ENCODE measurements around the gene DDX54. TPM values are rescaled to one million over a fixed set of nuclear protein-coding genes. Genes with fewer than 3 reads are reported as not detected.

The DDX54 gene
- total RNA-seq, 1 experiment from 2014 or later: 80.1 TPM

DNA sequence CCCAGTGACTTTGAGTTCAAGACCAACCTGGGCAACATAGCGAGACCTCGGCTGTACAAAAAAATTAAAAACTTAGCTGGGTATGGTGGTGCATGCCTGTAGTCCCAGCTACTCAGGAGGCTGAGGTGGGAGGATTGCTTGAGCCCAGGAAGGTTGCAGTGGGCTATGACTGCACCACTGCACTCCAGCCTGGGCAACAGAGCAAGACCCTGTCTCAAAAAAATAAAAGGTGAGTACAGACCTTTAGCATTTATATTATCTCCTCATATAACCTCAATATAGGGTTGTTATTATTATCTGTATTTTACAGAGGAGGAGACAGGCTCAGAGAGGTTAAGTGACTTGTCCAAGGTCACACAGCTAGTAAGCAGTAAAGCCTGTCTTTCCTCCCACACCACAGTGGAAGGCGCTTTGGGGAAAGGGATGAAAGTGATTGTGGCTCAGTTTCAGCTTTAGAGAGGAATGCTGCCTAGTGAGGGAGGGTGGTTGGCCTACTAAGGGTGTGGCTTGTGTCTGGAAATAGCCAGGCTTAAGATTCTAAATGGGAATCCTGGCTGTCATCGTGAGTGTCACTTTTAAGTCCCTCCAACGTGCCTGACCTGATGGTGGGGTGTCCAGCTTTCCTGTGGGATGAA lies 43.2 kb upstream of the DDX54 start:
- H3K4me2 ChIP-seq: no peak overlapping the region
- H2AFZ ChIP-seq: no peak overlapping the region
- TF ChIP-seq, protein P1, sequence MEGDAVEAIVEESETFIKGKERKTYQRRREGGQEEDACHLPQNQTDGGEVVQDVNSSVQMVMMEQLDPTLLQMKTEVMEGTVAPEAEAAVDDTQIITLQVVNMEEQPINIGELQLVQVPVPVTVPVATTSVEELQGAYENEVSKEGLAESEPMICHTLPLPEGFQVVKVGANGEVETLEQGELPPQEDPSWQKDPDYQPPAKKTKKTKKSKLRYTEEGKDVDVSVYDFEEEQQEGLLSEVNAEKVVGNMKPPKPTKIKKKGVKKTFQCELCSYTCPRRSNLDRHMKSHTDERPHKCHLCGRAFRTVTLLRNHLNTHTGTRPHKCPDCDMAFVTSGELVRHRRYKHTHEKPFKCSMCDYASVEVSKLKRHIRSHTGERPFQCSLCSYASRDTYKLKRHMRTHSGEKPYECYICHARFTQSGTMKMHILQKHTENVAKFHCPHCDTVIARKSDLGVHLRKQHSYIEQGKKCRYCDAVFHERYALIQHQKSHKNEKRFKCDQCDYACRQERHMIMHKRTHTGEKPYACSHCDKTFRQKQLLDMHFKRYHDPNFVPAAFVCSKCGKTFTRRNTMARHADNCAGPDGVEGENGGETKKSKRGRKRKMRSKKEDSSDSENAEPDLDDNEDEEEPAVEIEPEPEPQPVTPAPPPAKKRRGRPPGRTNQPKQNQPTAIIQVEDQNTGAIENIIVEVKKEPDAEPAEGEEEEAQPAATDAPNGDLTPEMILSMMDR (conservative IDR thresholded peaks at IDR 0.05): no peak
- no peak for TF ChIP-seq EZH2 (IDR thresholded peaks at IDR 0.05; ENCODE audit: low read depth)
- peak overlapping the region; percentile 49 for H3K27ac ChIP-seq
- H3K4me1 ChIP-seq (replicated peaks; ENCODE audit: insufficient read depth): peaks cover 28% of the 10 kb centered on the region
- intact Hi-C loops (cut with micrococcal nuclease; ENCODE audit: unreplicated experiment): no loop called here
- no peak overlapping the region for H3K4me3 ChIP-seq
- H3K9me3 ChIP-seq (ENCODE audit: insufficient read depth, low read depth): no peaks in the 10 kb centered on the region
- H3F3A ChIP-seq (ENCODE audit: insufficient read depth, low read depth): peaks cover 35% of the 10 kb centered on the region
- peaks cover 6% of the 10 kb centered on the region for H3K79me2 ChIP-seq (ENCODE audit: low read depth)
- H3K9me2 ChIP-seq (ENCODE audit: insufficient read depth): no peaks in the 10 kb centered on the region
- H3K36me3 ChIP-seq (ENCODE audit: low read depth): peaks cover 31% of the 10 kb centered on the region; the same call in 1 of the 2 replicates
- peak in 1 of 2 experiments; percentile 67 for DNase-seq
- POLR2A ChIA-PET (ENCODE audit: unreplicated experiment): no interaction called here
- CTCF ChIA-PET: no interaction called here
- no TSS peak for BruUV-seq (replicated peaks)
- H4K20me1 ChIP-seq (ENCODE audit: insufficient read depth): no peaks in the 10 kb centered on the region
- no peaks in the 10 kb centered on the region for H3K27me3 ChIP-seq (ENCODE audit: insufficient read depth, low read depth)

DNA sequence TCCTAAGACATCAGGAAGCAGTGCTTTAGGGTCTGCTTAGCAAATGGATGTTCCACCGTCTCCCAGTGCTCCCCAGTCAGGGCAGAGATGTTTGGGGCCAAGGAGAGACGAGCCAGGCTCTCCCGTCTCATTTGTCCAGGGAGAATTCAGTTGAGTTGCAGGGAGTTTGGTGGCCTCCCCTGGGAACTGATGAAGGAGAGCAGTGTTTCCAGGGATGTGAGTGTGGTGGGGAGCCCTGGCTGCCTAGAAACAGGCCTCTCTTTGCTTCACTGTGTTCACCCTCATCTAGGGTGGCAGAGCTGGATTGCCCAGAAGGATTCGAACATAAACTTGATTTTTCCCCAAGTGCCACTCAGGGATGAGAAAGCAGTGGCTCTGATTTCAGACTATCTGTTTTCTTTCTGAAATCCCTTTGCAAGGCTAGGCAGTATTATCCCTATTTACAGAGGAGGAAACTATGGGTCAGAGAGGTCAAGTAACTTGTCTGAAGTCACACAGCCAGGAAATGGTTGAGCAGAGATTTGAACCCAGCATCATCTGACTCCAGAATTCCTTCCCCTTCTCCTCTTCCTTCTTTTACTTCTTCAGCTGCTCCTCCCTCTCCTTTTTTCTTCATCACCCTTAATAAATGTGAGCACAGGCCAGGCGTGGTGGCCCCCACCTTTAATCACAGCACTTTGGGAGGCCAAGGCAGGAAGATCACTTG lies 42.6 kb upstream of the DDX54 start:
- Histone ChIP-seq H3K27me3 (ENCODE audit: insufficient read depth, low read depth) (no peaks in the 10 kb centered on the region), H3K9me3 (ENCODE audit: insufficient read depth, low read depth) (no peaks in the 10 kb centered on the region), H4K20me1 (ENCODE audit: insufficient read depth) (no peaks in the 10 kb centered on the region), H3K79me2 (ENCODE audit: low read depth) (peaks cover 6% of the 10 kb centered on the region), H3K4me3 (no peak overlapping the region), H3K36me3 (ENCODE audit: low read depth) (peaks cover 27% of the 10 kb centered on the region; the same call in 1 of the 2 replicates), H3K9me2 (ENCODE audit: insufficient read depth) (no peaks in the 10 kb centered on the region), H3F3A (ENCODE audit: insufficient read depth, low read depth) (peaks cover 42% of the 10 kb centered on the region), H3K4me1 (replicated peaks; ENCODE audit: insufficient read depth) (peaks cover 35% of the 10 kb centered on the region), H2AFZ (no peak overlapping the region), H3K4me2 (no peak overlapping the region), H3K27ac (no peak overlapping the region)
- no peak for TF ChIP-seq EZH2 (IDR thresholded peaks at IDR 0.05; ENCODE audit: low read depth)
- TF ChIP-seq, protein P1 (conservative IDR thresholded peaks at IDR 0.05): no peak
- BruUV-seq (replicated peaks): no TSS peak
- POLR2A ChIA-PET (ENCODE audit: unreplicated experiment): no interaction called here
- no peak for DNase-seq
- intact Hi-C loops (cut with micrococcal nuclease; ENCODE audit: unreplicated experiment): no loop called here
- CTCF ChIA-PET: no interaction called here

DNA sequence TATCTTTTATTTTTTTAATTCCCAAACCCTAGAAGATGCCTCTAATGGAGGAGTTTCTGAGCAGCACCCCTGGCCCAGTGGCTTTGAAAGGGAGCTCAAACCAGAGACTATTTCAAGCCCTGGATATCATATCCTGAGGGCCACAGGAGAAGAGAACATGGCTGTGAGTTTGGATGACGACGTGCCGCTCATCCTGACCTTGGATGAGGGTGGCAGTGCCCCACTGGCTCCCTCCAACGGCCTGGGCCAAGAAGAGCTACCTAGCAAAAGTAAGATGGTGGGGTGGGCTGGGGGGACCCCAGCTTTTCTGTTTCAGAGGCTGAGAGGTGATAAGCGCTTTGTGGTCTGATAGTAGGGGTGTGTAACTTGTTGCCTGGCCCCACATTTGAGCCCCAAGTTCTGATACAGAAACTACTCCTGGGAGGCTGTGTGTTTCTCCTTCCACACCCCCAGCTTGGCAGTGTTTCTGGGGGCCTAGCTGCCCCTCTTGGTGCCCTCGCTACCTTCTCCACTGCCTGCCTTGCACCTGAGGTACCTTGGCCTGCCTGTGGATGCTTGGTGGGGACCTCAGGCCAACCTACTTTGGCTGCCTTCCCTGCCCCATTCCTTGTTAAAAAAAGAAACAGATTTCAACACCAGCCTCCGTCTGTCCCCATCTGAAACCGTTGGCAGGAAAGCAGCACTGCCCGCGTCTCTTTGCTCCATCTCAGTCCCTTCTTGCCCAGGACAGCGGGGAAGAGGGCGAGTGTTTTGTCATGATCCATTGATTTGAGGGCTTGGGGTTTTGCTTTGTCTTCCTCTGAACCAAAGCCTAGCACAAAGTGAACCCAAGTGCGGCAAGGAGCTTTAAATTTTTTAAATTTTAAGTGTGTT lies 41.7 kb upstream of the DDX54 start:
- no peaks in the 10 kb centered on the region for H3K9me2 ChIP-seq (ENCODE audit: insufficient read depth)
- H3K4me2 ChIP-seq: no peak overlapping the region
- no peaks in the 10 kb centered on the region for H3K27me3 ChIP-seq (ENCODE audit: insufficient read depth, low read depth)
- H4K20me1 ChIP-seq (ENCODE audit: insufficient read depth): no peaks in the 10 kb centered on the region
- POLR2A ChIA-PET (ENCODE audit: unreplicated experiment): no interaction called here
- H3K79me2 ChIP-seq (ENCODE audit: low read depth): peaks cover 9% of the 10 kb centered on the region
- intact Hi-C loops (cut with micrococcal nuclease; ENCODE audit: unreplicated experiment): no loop called here
- no peak for DNase-seq
- peaks cover 34% of the 10 kb centered on the region for H3K4me1 ChIP-seq (replicated peaks; ENCODE audit: insufficient read depth)
- no peaks in the 10 kb centered on the region for H3K9me3 ChIP-seq (ENCODE audit: insufficient read depth, low read depth)
- BruUV-seq (replicated peaks): no TSS peak
- TF ChIP-seq, protein P1 (conservative IDR thresholded peaks at IDR 0.05): no peak
- TF ChIP-seq EZH2 (IDR thresholded peaks at IDR 0.05; ENCODE audit: low read depth): no peak
- no peak overlapping the region for H3K27ac ChIP-seq
- CTCF ChIA-PET: interaction anchor here (0.6 kb wide), 1 partner anchor 688 kb away, joined by 10 read pairs; no protein-coding TSS in a partner anchor
- H3K36me3 ChIP-seq (ENCODE audit: low read depth): peaks cover 19% of the 10 kb centered on the region; the same call in 1 of the 2 replicates
- peaks cover 50% of the 10 kb centered on the region for H3F3A ChIP-seq (ENCODE audit: insufficient read depth, low read depth)
- no peak overlapping the region for H3K4me3 ChIP-seq
- H2AFZ ChIP-seq: no peak overlapping the region

Measured in PC-9 (cell line).